ENCODE results near the gene TOP1.
"Not testable (repeated sequence)": the region's sequence is repeated elsewhere in the genome, so short reads cannot be mapped to it uniquely, and the experiment has no call there.

The TOP1 gene

GRCh38 chr20:41028359-41029149, at the start of gene TOP1:
TSS of gene TOP1 (plus strand) at chr20:41028822. CDS start at chr20:41029068, 246 bp downstream.
- DNase-seq = peak; percentile 99

- DNase-seq = no peak
Observed at GRCh38 chr20:40979247-40979646, 49.4 kb upstream of the TOP1 start.

- DNase-seq = no peak
Observed at GRCh38 chr20:40980106-40980827, 48.4 kb upstream of the TOP1 start.

- no peak for DNase-seq
Observed at GRCh38 chr20:40980828-40981310, 47.8 kb upstream of the TOP1 start.

- no peak for DNase-seq
Observed at GRCh38 chr20:40982415-40983145, 46.0 kb upstream of the TOP1 start.

- DNase-seq = no peak
Observed at GRCh38 chr20:40983898-40984297, 44.7 kb upstream of the TOP1 start.

GRCh38 chr20:40984496-40984895, 44.1 kb upstream of the TOP1 start:
- no peak for DNase-seq

GRCh38 chr20:40986774-40987173, 41.8 kb upstream of the TOP1 start:
- DNase-seq = no peak

GRCh38 chr20:40990542-40991120, 38.0 kb upstream of the TOP1 start:
- DNase-seq = peak; percentile 76

- no peak for DNase-seq
Observed at GRCh38 chr20:40991181-40991889, 37.3 kb upstream of the TOP1 start.

- no peak for DNase-seq
Observed at GRCh38 chr20:40992349-40993113, 36.1 kb upstream of the TOP1 start.

GRCh38 chr20:40993794-40994540, 34.7 kb upstream of the TOP1 start:
- no peak for DNase-seq

GRCh38 chr20:40996326-40996725, 32.3 kb upstream of the TOP1 start:
- DNase-seq = no peak

- no peak for DNase-seq
Observed at GRCh38 chr20:40997116-40997515, 31.5 kb upstream of the TOP1 start.

- DNase-seq = no peak
Observed at GRCh38 chr20:40999841-41000240, 28.8 kb upstream of the TOP1 start.

GRCh38 chr20:41000628-41001027, 28.0 kb upstream of the TOP1 start:
- DNase-seq = no peak

- no peak for DNase-seq
Observed at GRCh38 chr20:41001497-41001896, 27.1 kb upstream of the TOP1 start.

GRCh38 chr20:41002842-41003142, 25.8 kb upstream of the TOP1 start:
- no peak for DNase-seq

GRCh38 chr20:41003143-41003935, 25.3 kb upstream of the TOP1 start:
- DNase-seq = peak; percentile 96

- DNase-seq = not testable (repeated sequence)
Observed at GRCh38 chr20:41003936-41004294, 24.7 kb upstream of the TOP1 start.

All from NCI-H2029 (cell line).